K562 (cell line): ENCODE results near the gene LZTR1. TPM values are rescaled to one million over a fixed set of nuclear protein-coding genes. Genes with fewer than 3 reads are reported as not detected.

Source experiments
- ARID1B ChIP-seq: fragments of 450-650 bp; IDR thresholded peaks from 2 replicates; pipeline ENCODE4 v1.6.1; 2016; ENCODE audit warnings: antibody characterized with exemption, mild to moderate bottlenecking, inconsistent platforms
- CBX5 ChIP-seq: IDR thresholded peaks from 2 replicates; pipeline ENCODE4 v1.6.1; 2014; ENCODE audit warnings: low read depth, borderline replicate concordance
- CXXC5 ChIP-seq: fragments of 250-450 bp; sonication (Bioruptor Pico); IDR thresholded peaks from 2 replicates; pipeline ENCODE4 v1.8.0; 2022; ENCODE audit warnings: inconsistent platforms, mild to moderate bottlenecking, moderate library complexity
- DNMT1 ChIP-seq: fragments of 450-650 bp; IDR thresholded peaks from 2 replicates; pipeline ENCODE4 v1.6.1; 2016; ENCODE audit warnings: antibody characterized with exemption, mild to moderate bottlenecking
- GABPB1 ChIP-seq: sonication (generic); formaldehyde crosslinking; IDR thresholded peaks from 2 replicates; pipeline ENCODE4 v1.8.0; 2022; ENCODE audit warnings: mild to moderate bottlenecking, missing genetic modification reagents
- GABPB2 ChIP-seq: fragments of 250-450 bp; sonication (Bioruptor Pico); conservative IDR thresholded peaks from 2 replicates; pipeline ENCODE4 v1.5.1; 2021; ENCODE audit warnings: mild to moderate bottlenecking
- HDAC3 ChIP-seq: fragments of 450-650 bp; IDR thresholded peaks from 2 replicates; pipeline ENCODE4 v1.6.1; 2018; ENCODE audit warnings: borderline replicate concordance, mild to moderate bottlenecking, moderate library complexity; ENCODE audit not compliant: partially characterized antibody
- KAT7 ChIP-seq: sonication (generic); formaldehyde crosslinking; IDR thresholded peaks from 2 replicates; pipeline ENCODE4 v1.8.0; 2022; ENCODE audit warnings: missing genetic modification reagents, mild to moderate bottlenecking, borderline replicate concordance
- KAT8 ChIP-seq: fragments of 450-650 bp; IDR thresholded peaks from 2 replicates; pipeline ENCODE4 v1.6.1; 2016; ENCODE audit warnings: low read depth, mild to moderate bottlenecking
- KLF1 ChIP-seq: fragments of 450-650 bp; IDR thresholded peaks from 2 replicates; pipeline ENCODE4 v1.6.1; 2016; ENCODE audit warnings: missing genetic modification characterization, missing compliant biosample characterization
- MYC ChIP-seq, 2 experiments: fragments of 250-450 bp in 1 of 2; sonication (Bioruptor Pico) in 1 of 2; IDR thresholded peaks; 2 replicates each; pipeline versions ENCODE4 v1.5.1 to v1.6.1; 2012 to 2021; ENCODE audit warnings: low read depth in 2 of 2, borderline replicate concordance in 1 of 2, improper control_type of control experiment in 1 of 2, low read length in 1 of 2, mild to moderate bottlenecking in 1 of 2, moderate library complexity in 1 of 2
- PHB2 ChIP-seq: fragments of 450-650 bp; IDR thresholded peaks from 2 replicates; pipeline ENCODE4 v1.6.1; 2017; ENCODE audit warnings: low read depth
- PML ChIP-seq: IDR thresholded peaks from 2 replicates; pipeline ENCODE4 v1.6.1; 2012; ENCODE audit warnings: low read length, inconsistent platforms
- RB1 ChIP-seq: fragments of 450-650 bp; IDR thresholded peaks from 2 replicates; pipeline ENCODE4 v1.6.1; 2017; ENCODE audit warnings: low read depth, mild to moderate bottlenecking
- SRSF9 ChIP-seq: fragments of 200-400 bp; formaldehyde crosslinking; IDR thresholded peaks from 2 replicates; pipeline ENCODE4 v1.6.1; 2017; ENCODE audit warnings: low read depth, low read length, borderline replicate concordance
- TCF3 ChIP-seq: sonication (generic); formaldehyde crosslinking; IDR thresholded peaks from 2 replicates; pipeline ENCODE4 v1.4.0; 2020; ENCODE audit warnings: mild to moderate bottlenecking, missing genetic modification reagents
- ZNF551 ChIP-seq: fragments of 250-450 bp; sonication (Bioruptor Pico); IDR thresholded peaks from 2 replicates; pipeline ENCODE4 v1.5.0; 2021; ENCODE audit warnings: mild to moderate bottlenecking, moderate library complexity
- ZNF586 ChIP-seq: fragments of 450-650 bp; formaldehyde crosslinking; conservative IDR thresholded peaks from 2 replicates; pipeline ENCODE4 v1.4.0; 2020; ENCODE audit warnings: mild to moderate bottlenecking, moderate library complexity
- ZNF707 ChIP-seq: fragments of 250-450 bp; sonication (Bioruptor Pico); conservative IDR thresholded peaks from 2 replicates; pipeline ENCODE4 v1.8.0; 2022; ENCODE audit warnings: inconsistent platforms, mild to moderate bottlenecking, moderate library complexity
- polyA plus RNA-seq, 8 experiments: library from polyadenylated mRNA; depleted of rRNA in 4 of 8; stranded (reverse) in 5 of 8; unstranded in 3 of 8; fragments of >200 nt; fragmentation: Nextera tagmentation in 2 of 8; fragmentation: Illumina TruSeq in 1 of 8; extraction: Ambion mirVana in 2 of 8; extraction: Trizol in 1 of 8; gene quantifications; 2 replicates each; pipeline versions ENCODE4 v1.2.1 to v1.2.3, GENCODE V29; 2011 to 2014; ENCODE audit warnings: inconsistent platforms in 1 of 8, missing spikeins in 1 of 8
- total RNA-seq, 7 experiments: library from RNA; depleted of rRNA in 6 of 7; stranded (reverse); fragments of >200 nt in 6 of 7; fragmentation: Illumina TruSeq in 2 of 7; extraction: Trizol in 2 of 7; gene quantifications; 2 replicates each; pipeline versions ENCODE4 v1.2.1 to v1.2.3, GENCODE V29; 2011 to 2021; ENCODE audit warnings: low replicate concordance in 1 of 7
- TF ChIP-seq, protein P1 (sequence below): fragments of 450-650 bp; IDR thresholded peaks from 2 replicates; pipeline ENCODE4 v1.6.1; 2016; ENCODE audit warnings: low read depth, mild to moderate bottlenecking, moderate library complexity
- TF ChIP-seq, protein P2 (sequence below): IDR thresholded peaks from 2 replicates; pipeline ENCODE4 v1.6.1; 2012; ENCODE audit warnings: low read depth, low read length, improper control_type of control experiment, borderline replicate concordance
- TF ChIP-seq, protein P3 (sequence below): sonication (generic); formaldehyde crosslinking; IDR thresholded peaks from 2 replicates; pipeline ENCODE4 v1.8.0; 2022; ENCODE audit warnings: mild to moderate bottlenecking, missing genetic modification reagents
- TF ChIP-seq, protein P4 (sequence below), 3 experiments: fragments of 200-800 bp in 1 of 3; sonication (Bioruptor generic) in 1 of 3; sonication (generic) in 1 of 3; formaldehyde crosslinking in 1 of 3; IDR thresholded peaks; 2 replicates each; pipeline versions ENCODE4 v1.6.1 to v1.8.0; 2016 to 2022; ENCODE audit warnings: mild to moderate bottlenecking in 2 of 3, missing compliant biosample characterization in 2 of 3, missing genetic modification characterization in 2 of 3, missing genetic modification reagents in 1 of 3

The LZTR1 gene
- total and polyA plus RNA-seq, 9 of the 15 experiments (the other 6 are each of a cell fraction or from before 2014, with no cell fraction given): 2.2 to 135 (median 63.0) TPM

DNA sequence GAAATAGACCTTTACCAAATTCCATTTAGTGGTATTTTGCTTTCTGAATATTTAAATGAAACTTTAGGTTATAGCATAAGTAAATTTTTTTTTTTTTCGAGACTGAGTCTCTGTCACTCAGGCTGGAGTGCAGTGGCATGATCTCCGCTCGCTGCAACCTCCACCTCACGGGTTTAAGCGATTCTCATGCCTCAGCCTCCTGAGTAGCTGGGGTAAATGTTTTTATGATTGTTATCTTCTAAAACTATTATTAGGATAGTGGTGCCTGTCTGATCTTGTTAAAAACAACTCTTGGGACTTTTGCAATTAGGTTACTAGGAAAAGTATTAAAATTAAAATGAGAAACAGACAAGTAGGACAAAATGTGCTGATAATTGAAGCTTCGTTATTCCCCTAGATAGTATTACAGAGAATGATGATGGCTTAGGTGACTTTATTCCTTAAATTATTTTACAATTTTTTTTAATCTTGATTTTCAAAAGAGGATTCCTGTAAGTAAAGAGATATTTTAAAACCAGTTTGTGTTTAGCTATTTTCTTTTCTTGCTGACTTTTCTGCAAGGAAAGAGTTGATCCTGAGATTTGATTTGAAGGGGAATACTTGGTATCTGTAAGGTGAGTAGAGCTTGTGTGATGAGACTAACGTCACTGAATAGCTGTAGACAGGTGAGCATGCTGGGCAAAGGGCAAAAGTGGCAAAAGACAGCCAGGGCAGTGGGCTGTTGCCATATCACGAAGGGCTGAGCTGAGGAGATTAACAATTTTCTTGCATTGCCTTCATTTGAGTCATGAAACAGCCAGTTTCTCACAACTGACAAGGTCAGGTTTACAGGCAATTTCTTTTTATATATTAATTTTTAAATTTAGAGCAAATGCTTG lies 44.1 kb upstream of the LZTR1 start (continued):
- peak; percentile 63; the same call in 1 of the 2 replicates for TF ChIP-seq KAT7 (CRISPR knock-in tag)
- TF ChIP-seq, protein P1, sequence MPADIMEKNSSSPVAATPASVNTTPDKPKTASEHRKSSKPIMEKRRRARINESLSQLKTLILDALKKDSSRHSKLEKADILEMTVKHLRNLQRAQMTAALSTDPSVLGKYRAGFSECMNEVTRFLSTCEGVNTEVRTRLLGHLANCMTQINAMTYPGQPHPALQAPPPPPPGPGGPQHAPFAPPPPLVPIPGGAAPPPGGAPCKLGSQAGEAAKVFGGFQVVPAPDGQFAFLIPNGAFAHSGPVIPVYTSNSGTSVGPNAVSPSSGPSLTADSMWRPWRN: no peak
- TF ChIP-seq HDAC3: no peak
- TF ChIP-seq, protein P2, sequence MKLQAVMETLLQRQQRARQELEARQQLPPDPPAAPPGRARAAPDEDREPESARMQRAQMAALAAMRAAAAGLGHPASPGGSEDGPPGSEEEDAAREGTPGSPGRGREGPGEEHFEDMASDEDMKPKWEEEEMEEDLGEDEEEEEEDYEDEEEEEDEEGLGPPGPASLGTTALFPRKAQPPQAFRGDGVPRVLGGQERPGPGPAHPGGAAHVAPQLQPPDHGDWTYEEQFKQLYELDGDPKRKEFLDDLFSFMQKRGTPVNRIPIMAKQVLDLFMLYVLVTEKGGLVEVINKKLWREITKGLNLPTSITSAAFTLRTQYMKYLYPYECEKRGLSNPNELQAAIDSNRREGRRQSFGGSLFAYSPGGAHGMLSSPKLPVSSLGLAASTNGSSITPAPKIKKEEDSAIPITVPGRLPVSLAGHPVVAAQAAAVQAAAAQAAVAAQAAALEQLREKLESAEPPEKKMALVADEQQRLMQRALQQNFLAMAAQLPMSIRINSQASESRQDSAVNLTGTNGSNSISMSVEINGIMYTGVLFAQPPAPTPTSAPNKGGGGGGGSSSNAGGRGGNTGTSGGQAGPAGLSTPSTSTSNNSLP: no peak
- no peak for TF ChIP-seq SRSF9
- TF ChIP-seq MYC (IDR thresholded peaks at IDR 0.05; ENCODE audit: low read depth, low read length): no peak
- no peak for TF ChIP-seq MYC (CRISPR knock-in tag; IDR thresholded peaks at IDR 0.05; ENCODE audit: borderline replicate concordance, low read depth)
- 0 out of 2 replicates have a peak, but pooled peaks have one; percentile 18 for TF ChIP-seq ZNF707 (CRISPR knock-in tag)
- no peak for TF ChIP-seq ARID1B
- TF ChIP-seq, protein P3, sequence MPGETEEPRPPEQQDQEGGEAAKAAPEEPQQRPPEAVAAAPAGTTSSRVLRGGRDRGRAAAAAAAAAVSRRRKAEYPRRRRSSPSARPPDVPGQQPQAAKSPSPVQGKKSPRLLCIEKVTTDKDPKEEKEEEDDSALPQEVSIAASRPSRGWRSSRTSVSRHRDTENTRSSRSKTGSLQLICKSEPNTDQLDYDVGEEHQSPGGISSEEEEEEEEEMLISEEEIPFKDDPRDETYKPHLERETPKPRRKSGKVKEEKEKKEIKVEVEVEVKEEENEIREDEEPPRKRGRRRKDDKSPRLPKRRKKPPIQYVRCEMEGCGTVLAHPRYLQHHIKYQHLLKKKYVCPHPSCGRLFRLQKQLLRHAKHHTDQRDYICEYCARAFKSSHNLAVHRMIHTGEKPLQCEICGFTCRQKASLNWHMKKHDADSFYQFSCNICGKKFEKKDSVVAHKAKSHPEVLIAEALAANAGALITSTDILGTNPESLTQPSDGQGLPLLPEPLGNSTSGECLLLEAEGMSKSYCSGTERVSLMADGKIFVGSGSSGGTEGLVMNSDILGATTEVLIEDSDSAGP (CRISPR knock-in tag): 0 out of 2 replicates have a peak, but pooled peaks have one; percentile 21
- no peak for TF ChIP-seq ZNF586 (CRISPR knock-in tag)
- no peak for TF ChIP-seq DNMT1
- no peak for TF ChIP-seq TCF3 (CRISPR knock-in tag)
- no peak for TF ChIP-seq PHB2
- TF ChIP-seq GABPB1 (CRISPR knock-in tag): peak; percentile 25; the same call in 1 of the 2 replicates
- TF ChIP-seq KLF1: peak; percentile 36; the same call in 1 of the 2 replicates
- 0 out of 2 replicates have a peak, but pooled peaks have one; percentile 13 for TF ChIP-seq PML
- TF ChIP-seq CBX5: no peak
- TF ChIP-seq GABPB2: no peak
- no peak for TF ChIP-seq KAT8
- TF ChIP-seq RB1: no peak
- TF ChIP-seq CXXC5 (CRISPR knock-in tag): 0 out of 2 replicates have a peak, but pooled peaks have one; percentile 7
- no peak for TF ChIP-seq ZNF551 (CRISPR knock-in tag)
- TF ChIP-seq, protein P4, sequence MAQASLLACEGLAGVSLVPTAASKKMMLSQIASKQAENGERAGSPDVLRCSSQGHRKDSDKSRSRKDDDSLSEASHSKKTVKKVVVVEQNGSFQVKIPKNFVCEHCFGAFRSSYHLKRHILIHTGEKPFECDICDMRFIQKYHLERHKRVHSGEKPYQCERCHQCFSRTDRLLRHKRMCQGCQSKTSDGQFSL (CRISPR knock-in tag; IDR thresholded peaks at IDR 0.05): no peak
- TF ChIP-seq, protein P4 (tag; IDR thresholded peaks at IDR 0.05): peak in 1 of 2 experiments; percentile 63; a peak in 1 of 4 replicates
